HG03558 (cell line): Measurements from ENCODE around the gene METAP1D.
"Not testable (repeated sequence)": the region's sequence is repeated elsewhere in the genome, so short reads cannot be mapped to it uniquely, and the experiment has no call there.

Experiments
- ATAC-seq: cut with Tn5 transposase; IDR thresholded peaks from one replicate; pipeline ENCODE4 v1.9.1; 2021; ENCODE audit warnings: moderate number of reproducible peaks; ENCODE audit not compliant: unreplicated experiment; ENCODE audit errors: extremely low read depth

METAP1D gene

GRCh38 chr2:171995586-171995985 is 4.2 kb upstream of the METAP1D start:
- ATAC-seq = no peak

- ATAC-seq = no peak
Observed at GRCh38 chr2:171996021-171996420, 3.7 kb upstream of the METAP1D start.

GRCh38 chr2:171997031-171997430 is 2.7 kb upstream of the METAP1D start:
- not testable (repeated sequence) for ATAC-seq

GRCh38 chr2:171999161-171999560 is 592 bp upstream of the METAP1D start:
- ATAC-seq = no peak

GRCh38 chr2:172000696-172001361 is 1.1 kb downstream of the METAP1D start:
- no peak for ATAC-seq

GRCh38 chr2:172007372-172007771 is 7.6 kb downstream of the METAP1D start:
- no peak for ATAC-seq

- ATAC-seq = no peak
Observed at GRCh38 chr2:172009823-172010222, 10.1 kb downstream of the METAP1D start.

GRCh38 chr2:172011812-172012575 is 12.2 kb downstream of the METAP1D start:
- no peak for ATAC-seq

GRCh38 chr2:172012677-172013391 is 13.1 kb downstream of the METAP1D start:
- no peak for ATAC-seq

- ATAC-seq = peak; percentile 46
Observed at GRCh38 chr2:172013396-172013795, 13.6 kb downstream of the METAP1D start.

- ATAC-seq = no peak
Observed at GRCh38 chr2:172021074-172021931, 21.6 kb downstream of the METAP1D start.

- ATAC-seq = no peak
Observed at GRCh38 chr2:172021955-172022354, 22.2 kb downstream of the METAP1D start.

- no peak for ATAC-seq
Observed at GRCh38 chr2:172031536-172031935, 31.8 kb downstream of the METAP1D start.

- no peak for ATAC-seq
Observed at GRCh38 chr2:172038121-172038520, 38.4 kb downstream of the METAP1D start.

GRCh38 chr2:172038604-172039003 is 38.9 kb downstream of the METAP1D start:
- no peak for ATAC-seq

GRCh38 chr2:172039011-172039704 is 39.4 kb downstream of the METAP1D start:
- ATAC-seq = no peak

GRCh38 chr2:172040311-172040710 is 40.6 kb downstream of the METAP1D start:
- ATAC-seq = no peak

- ATAC-seq = no peak
Observed at GRCh38 chr2:172046080-172046678, 46.4 kb downstream of the METAP1D start.

- no peak for ATAC-seq
Observed at GRCh38 chr2:172046866-172047565, 47.3 kb downstream of the METAP1D start.
